ENCODE data around the gene LIMK2.
"Not testable (repeated sequence)": the region's sequence is repeated elsewhere in the genome, so short reads cannot be mapped to it uniquely, and the experiment has no call there.

The LIMK2 gene

DNA sequence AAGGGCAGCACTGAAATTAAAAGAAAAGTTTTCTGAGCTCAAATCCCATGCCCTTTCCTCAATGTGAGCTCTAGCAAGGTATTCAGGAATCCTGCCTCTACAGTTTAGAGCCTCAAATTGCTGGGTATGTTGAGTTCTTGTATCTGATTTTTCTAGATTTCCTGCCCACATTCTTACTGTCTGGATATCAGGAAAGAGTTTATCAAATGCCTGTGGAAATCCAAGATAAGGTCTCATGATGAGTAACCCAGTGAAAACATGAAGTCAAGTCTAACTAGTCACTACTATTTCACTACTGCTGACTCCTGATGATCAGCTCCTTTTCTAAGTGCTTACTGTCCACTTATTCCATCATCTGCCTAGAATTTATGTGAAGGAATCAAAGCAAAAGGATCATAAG lies 29.8 kb downstream of the LIMK2 start:
- no peak for DNase-seq (ENCODE audit: low read depth in 2 of 3, low spot score in 2 of 3)

DNA sequence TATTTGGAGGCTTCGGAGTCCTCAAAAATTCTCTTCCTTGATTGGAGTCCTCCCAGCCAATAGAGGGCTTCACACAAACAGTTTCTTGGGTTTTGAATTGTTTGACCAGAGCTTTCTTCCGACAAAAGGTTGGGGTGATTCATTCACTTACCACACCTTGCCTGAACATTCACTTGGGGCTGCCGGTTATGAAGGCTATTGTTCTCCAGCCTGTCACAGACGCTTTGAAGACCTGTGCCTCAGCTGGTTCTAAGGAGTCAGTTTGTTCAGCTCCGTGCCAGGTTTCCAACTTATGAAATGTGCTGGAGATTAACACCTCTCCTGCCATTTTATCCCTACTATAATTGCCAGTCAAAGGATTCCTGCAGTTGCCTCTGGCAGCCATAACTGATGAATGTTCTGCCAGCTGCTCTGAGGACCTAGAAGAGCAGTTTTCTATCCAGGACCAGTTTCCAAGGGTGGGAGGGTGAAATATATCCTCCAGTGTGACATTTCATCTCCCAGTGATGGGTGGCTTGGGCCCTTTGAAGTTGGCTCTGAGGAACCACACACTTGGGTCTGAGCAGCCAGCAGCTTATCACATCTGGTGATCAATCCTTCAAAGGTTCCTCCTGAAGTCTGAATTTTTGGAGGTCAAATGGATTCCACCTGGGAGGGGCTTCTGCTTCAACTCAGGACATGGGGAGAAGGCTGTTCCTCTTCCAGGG lies 31.4 kb downstream of the LIMK2 start:
- DNase-seq (ENCODE audit: low read depth in 2 of 3, low spot score in 2 of 3), result no peak

DNA sequence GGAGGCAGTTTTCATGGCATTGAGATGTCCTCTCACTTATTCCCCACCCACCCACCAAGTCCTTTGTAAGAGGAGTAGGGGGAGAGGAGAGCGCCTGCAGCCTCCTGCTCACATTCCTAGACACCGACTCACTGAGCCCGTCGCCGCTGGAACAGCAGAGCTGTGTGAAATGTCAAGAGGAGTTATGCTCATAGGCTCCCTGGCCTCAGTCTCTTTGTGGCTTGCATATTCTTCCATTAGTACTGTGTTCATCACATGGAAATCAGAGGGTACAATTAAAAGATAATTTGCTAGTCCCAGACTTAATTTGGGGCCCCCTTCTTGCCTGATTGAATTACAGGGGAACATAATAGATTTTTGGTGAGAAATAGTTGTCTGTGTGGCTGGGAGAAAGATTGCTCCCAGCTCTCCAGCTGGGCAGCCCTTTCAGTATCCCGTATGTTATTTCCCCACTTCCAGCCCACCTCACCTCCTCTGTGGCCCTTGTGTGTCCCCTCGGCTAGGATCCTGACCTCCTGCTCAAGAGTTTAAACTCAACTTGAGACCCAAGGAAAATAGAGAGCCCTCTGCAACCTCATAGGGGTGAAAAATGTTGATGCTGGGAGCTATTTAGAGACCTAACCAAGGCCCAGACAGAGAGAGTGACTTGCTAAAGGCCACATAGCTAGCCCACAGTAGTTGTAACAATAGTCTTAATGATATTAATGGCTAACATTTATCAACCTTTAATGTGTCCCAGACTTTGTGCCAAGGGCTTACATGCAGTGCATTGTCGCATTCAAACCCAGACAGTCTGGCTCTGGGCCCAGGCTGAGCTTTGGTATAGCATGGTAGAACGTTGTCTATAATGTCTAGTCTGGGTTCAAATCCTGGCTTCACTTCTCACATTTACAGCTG lies 32.2 kb downstream of the LIMK2 start:
- DNase-seq (ENCODE audit: low read depth in 2 of 3, low spot score in 2 of 3), result no peak

DNA sequence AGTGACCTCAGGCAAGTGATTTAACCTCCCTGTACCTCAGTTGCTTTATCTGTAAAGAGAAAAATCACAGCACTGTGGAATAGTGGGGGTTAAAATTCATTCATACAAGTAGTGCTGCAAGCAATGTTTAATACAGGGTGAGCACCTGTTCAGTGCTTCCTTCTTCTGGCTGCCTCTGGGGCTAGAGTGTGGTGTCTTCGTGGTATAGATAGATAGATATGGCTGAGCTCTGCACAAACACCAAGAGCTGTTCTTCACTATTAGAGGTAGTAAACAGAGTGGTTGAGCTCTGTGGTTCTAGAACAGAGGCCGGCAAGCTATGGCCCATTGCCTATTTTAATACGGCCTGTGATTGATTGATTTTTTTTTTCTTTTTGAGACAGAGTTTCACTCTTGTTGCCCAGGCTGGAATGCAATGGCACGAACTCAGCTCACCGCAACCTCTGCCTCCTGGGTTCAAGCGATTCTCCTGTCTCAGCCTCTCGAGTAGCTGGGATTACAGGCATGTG lies 32.9 kb downstream of the LIMK2 start:
- DNase-seq (ENCODE audit: low read depth in 2 of 3, low spot score in 2 of 3), result no peak

DNA sequence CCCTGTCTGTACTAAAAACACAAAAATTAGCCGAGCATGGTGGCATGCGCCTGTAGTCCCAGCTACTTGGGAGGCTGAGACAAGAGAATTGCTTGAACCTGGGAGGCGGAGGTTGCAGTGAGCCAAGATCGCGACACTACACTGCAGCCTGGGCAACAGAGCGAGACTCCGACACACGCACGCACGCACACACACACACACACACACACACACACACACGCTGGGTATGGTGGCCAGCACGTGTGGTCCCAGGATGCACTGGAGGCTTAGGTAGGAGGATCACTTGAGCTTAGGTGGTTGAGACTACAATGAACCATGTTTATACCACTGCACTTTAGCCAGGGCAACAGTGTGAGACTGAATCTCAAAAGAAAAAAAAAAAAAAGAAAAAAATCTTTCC lies 33.9 kb downstream of the LIMK2 start:
- not testable (repeated sequence) for DNase-seq (ENCODE audit: low read depth in 2 of 3, low spot score in 2 of 3)

DNA sequence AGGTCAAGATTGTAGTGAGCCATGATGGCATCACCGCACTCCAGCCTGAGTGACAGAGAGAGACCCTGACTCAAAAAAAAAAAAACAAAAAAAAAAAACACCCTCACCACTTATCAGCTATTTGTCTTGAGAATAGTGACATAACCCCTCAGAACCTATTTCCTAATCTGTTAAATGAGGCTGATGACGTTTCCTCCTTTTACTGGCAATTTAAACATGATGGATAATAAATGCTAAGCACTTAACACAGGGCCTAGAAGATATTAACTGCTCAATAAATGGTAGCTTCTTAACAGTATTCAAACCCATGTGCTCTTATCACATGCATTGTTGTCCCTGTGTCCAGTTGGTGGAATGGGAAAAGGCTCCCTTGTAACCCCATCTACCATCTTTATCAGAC lies 34.6 kb downstream of the LIMK2 start:
- no peak for DNase-seq (ENCODE audit: low read depth in 2 of 3, low spot score in 2 of 3)

DNA sequence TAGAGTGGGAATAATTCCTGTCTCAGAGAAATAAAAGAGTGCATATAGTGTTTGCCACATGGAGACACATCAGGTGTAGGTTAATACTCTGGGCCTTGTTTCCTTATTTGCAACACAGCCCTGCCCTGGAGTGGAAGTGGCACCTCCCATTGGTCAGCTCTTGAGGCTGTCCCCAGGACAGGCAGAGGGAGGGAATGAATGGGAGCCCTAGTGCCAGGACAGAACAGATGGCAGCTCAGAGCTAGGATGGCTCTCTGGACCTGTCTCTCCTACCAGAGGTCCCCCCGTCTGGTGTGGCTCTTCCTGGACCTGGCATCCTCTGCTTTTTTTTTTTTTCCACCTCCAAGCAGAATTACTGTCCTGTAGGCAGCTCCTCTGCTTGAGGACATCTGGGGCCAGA lies 35.6 kb downstream of the LIMK2 start:
- DNase-seq (ENCODE audit: low read depth in 2 of 3, low spot score in 2 of 3), result no peak

DNA sequence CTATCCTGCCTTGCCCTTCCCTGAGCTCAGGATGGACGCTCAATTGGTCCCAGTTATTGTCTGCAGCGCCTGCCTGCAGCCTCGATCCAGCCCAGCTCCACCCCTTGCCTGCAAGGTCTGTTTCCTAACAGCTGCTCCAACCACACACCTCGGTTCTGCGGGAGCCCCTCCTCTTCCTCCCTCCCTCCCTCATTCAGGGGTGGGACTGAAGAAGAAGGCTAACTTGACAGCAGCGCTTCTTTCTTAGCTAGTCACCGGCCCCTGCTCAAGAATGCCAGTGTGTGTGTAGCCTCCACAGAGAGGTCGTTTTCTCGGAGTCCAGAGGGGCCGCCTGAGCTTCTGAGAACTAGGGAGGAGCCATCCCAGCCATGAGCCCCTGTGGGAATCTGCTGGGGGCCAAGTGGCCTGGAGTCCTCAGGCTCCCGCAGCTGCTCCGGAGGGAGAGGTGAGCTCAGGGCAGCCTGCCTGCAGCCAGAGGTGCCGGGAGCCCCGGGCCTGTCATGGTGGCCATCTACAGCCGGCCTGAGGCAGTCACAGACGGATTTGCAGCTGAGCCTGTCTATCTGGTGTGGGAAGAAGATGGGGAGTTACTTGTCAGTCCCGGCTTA lies 36.1 kb downstream of the LIMK2 start:
- peak in 2 of 3 experiments; percentile 10 to 19 for DNase-seq (ENCODE audit: low read depth in 2 of 3, low spot score in 2 of 3)

DNA sequence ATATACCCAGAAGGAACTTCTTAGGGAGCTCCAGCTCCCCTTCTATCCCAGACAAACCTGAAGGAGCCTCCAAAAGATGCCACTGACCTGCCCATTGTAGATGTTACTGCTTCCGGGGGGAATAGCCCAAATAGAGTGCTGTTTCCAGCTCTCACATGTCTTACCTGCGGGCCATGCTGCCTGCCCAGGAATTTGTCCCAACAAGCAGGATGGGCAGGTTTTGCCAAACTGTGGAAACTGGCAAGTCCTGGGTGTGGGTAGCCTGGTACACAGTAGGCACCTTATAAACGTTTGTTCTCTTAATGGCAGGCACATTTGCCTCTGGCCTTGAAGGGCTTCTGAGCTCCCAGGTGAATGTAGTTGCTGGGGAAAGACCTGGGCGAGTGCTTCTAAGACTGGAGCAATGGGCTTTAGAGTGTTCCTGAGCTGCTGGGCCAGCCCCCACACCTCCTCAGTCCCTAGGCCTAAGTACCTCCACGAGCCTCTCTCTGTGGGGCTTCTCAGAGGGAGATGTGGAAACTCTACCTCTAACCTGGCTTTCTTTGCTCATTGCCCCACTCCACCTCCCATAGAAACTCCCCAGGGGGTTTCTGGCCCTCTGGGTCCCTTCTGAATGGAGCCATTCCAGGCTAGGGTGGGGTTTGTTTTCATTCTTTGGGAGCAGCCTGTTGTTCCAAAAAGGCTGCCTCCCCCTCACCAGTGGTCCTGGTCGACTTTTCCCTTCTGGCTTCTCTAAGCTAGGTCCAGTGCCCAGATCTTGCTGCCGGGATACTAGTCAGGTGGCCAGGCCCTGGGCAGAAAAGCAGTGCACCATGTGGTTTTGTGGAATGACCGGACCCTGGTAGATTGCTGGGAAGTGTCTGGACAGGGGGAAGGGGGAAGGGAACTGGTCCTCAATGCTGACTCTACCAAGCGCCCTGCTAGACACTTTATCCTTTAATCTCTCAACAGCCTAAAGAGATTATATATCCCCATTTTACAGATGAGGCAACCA lies 37.2 kb downstream of the LIMK2 start:
- DNase-seq (ENCODE audit: low read depth in 2 of 3, low spot score in 2 of 3), result no peak

DNA sequence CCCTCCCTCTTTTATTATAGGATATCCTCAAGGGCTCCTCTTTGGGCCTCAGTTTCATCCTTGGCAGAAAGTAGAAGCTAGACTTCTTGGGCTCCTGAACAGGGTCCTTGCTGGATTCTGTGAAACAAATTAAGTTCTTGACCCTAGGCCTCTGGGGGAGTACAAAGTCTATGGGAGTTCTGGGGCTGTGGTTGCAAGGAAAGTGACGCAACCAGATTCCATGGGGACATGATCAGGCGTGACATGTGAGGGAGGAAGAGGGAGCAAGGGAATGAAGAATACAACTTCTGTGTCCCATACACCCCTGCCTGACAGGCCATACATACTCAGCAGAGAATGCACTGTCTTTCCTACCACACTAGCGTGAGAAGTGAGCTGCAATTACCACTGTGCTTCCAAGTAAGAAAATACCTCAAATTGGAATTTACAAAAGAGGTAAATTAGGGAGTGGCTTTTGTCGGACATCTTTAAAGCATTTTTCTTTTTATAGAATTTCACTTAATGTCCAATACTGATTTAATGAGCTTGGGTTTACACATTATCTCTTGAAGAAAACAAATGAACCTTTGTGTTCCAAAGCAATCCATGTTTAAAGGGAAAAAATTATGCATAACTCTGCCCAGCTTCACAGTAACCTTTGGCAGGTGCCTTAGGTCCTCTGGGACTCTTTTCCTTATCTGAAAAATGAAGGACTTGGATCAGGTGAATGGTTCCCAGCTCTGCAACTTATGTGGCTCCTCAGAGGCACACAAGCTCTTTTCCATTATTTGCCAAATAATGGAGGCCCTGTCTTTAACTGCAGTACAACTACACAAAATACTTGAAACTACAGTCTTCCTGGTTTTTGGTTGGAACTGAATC lies 38.9 kb downstream of the LIMK2 start:
- DNase-seq (ENCODE audit: low read depth in 2 of 3, low spot score in 2 of 3), result no peak

DNA sequence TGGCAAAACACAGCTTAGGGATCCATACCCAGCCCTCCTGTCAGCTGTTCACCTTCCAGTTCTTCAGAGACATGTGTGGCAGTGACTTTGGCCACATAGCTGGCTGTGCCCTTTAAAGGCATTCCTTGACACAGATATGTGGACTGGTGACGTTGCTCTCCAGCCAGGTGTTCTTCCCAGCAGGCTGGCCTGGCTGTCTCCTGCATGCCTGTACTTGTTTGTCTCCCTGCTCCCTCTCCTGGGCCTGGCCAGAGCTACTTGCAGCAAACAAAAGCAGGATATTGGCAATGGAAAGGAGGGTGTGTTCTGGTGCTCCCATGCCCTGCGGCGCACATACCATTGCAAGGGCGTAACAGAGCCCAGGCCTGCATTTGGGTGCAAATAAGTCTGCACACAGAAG lies 41.9 kb downstream of the LIMK2 start:
- no peak for DNase-seq (ENCODE audit: low read depth in 2 of 3, low spot score in 2 of 3)

DNA sequence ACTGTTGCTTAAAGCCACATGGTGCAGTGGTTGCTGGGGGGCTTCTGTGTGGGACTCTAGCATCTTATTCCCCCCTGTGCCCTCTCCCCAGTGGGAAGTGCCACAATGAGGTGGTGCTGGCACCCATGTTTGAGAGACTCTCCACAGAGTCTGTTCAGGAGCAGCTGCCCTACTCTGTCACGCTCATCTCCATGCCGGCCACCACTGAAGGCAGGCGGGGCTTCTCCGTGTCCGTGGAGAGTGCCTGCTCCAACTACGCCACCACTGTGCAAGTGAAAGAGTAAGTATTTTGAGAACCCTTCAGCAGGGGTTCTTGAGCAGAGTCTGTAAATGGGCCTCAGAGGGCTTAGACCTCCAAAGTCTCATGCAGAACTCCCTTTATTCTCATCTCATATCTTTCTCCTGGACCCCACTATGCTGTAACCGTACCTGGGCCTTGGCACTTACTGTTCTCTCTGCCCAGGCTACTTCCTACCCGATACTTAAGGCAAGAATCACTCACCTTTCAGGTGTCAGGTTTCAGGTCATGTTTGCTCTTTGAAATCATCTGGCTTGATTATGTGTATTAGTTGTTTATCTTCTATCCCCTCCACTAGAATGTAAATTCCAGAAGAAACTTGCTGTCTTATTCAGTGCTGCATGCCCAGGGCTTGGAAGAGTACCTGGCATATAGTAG lies 47.8 kb downstream of the LIMK2 start:
- no peak for DNase-seq (ENCODE audit: low read depth in 2 of 3, low spot score in 2 of 3)

DNA sequence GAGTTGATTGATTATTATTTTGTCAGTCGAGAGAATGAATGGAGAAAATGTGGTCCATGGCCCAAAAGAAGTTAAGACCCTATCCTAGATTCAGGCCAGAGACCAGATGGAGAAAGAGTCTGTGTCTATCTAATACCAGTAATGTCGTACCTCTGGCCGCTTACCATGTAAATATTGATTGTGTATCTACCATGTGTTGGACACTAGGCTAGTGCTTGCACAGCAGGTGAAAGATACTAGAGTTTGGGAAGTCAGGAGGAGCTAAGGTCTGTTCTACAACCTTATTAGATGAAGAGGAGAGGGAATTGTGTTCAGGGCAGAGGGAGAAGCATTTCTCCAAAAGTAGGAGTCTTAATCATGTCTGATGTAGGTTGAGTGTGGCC lies 48.4 kb downstream of the LIMK2 start:
- no peak for DNase-seq (ENCODE audit: low read depth in 2 of 3, low spot score in 2 of 3)

DNA sequence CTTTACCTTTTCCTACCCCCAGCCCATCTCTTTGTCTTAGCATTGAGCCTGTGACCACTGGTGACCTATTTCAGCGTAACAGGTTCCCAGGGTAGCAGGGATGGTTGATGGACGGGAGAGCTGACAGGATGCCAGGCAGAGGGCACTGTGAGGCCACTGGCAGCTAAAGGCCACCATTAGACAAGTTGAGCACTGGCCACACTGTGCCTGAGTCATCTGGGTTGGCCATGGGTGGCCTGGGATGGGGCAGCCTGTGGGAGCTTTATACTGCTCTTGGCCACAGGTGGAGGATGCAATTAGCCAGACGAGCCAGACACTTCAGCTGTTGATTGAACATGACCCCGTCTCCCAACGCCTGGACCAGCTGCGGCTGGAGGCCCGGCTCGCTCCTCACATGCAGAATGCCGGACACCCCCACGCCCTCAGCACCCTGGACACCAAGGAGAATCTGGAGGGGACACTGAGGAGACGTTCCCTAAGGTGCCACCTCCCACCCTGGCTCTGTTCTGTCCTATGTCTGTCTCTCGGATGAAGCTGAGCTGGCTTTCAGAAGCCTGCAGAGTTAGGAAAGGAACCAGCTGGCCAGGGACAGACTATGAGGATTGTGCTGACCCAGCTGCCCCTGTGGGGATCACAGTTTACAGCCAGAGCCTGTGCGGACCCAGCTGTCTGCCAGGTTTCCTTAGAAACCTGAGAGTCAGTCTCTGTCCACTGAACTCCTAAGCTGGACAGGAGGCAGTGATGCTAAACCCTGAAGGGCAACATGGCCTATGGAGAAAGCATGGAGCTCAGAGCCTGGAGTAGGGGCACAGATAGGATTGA lies 50.4 kb downstream of the LIMK2 start:
- no peak for DNase-seq (ENCODE audit: low read depth in 2 of 3, low spot score in 2 of 3)

DNA sequence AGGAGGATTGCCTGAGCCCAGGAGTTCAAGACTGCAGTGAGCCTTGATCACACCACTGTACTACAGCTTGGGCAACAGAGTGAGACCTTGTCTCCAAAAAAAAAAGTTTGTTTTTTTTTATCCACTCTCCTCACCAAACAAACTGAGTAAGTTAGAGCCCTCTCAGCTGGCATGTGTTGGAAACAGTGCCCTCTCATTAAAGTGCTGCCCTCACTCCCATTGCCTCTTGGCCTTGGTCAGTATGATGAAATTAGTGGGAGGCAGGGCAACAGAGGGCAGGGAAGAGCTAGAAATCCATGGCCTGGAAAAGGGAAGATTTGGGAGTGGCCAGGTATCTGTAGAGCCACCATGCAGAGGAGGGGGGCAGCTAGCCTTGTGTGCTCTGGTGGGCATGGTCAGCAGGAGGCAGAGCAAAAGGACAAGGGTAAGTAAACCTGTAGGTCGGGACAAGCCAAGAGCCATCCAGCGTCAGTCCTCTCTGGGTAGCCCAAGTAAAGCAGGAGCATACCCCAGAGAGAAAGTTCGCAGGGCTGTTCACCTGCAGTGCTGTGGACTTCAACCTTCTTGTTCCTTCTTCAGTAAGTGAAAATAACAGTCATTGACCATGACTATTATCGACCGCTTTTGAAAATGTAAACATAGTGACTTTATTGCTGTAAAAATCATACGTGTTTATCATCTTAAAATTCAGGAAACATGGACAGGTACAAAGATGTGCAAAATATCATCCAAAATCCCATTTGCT lies 52.0 kb downstream of the LIMK2 start:
- no peak for DNase-seq (ENCODE audit: low read depth in 2 of 3, low spot score in 2 of 3)

DNA sequence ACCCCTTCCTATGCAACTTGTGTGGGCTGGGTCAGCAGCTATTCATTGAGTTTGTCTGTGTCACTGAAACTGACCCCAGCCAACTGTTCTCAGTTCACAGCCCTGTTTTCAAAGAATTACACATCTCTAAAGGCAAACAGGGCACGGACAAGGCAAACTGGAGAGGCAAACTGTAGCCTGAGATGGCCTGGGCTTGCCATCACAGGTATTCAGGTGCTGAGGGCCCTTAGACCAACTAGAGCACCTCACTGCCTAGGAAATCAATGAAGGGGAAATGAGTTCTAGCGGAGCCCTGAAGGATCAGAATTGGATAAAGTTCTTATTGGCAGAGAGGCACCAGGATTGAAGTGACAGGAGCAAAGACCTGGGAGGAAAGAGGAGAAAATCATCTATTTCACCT lies 56.2 kb downstream of the LIMK2 start:
- no peak for DNase-seq (ENCODE audit: low read depth in 2 of 3, low spot score in 2 of 3)

DNA sequence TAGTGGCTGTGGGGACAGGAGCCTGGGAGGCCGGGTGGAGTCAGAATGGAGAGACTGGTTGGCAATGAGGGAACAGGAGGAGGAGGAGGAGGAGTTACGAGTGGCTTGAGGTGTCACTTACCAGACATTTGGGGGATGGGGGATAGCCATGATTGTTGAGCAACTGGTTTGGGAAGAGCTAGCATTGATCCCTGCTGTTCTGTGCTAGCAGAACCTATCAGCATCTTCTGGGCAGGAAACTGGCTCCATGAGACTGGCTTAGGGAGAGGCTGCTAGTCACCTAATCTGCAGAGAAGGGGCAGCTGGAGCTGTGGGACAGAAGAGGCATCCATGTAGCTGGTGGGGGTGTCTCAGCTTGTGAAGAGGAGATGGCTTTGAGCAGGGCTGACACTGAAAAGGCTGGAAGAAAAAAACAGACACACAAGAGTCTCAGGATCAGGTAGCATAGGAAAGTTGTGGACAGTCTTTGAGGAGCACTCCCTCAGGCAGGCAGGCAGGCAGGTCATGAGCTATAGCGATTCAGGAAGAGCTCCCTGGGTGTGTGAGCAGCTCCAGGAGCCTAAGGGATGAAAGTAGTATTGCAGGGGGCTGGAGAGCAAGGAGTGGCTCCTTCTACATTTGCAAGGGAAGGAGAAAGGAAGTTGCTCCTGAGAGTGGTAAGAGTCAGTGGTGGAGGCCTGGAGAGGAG lies 57.9 kb downstream of the LIMK2 start:
- no peak for DNase-seq (ENCODE audit: low read depth in 2 of 3, low spot score in 2 of 3)
